HEK293 (cell line): Measurements from ENCODE around the gene RIPK4.

Experiments used
- CTCF ChIA-PET: fragments of 350-600 bp; formaldehyde crosslinking; extraction: SDS; loops from one replicate; lab custom pipeline; 2021; ENCODE audit warnings: antibody characterized with exemption; lab: Yijun Ruan, JAX
- POLR2A ChIA-PET: fragments of 300-600 bp; formaldehyde crosslinking; extraction: SDS; loops from one replicate; lab custom pipeline; 2020; ENCODE audit warnings: antibody characterized with exemption, inconsistent platforms; lab: Yijun Ruan, JAX
- H3K27ac ChIP-seq: fragments of 200-500 bp; sonication (Bioruptor generic); 2 replicates; pipeline ENCODE4 v1.5.1; 2014; ENCODE audit warnings: low read depth, low read length, control low read depth, inconsistent platforms; ENCODE audit errors: extremely low read depth
- H3K36me3 ChIP-seq, 2 experiments: fragments of 200-500 bp in 1 of 2; sonication (Bioruptor generic) in 1 of 2; 1 replicate in 1 of 2; 2 replicates in 1 of 2; pipeline ENCODE4 v1.5.1; 2014 to 2017; ENCODE audit warnings: inconsistent platforms in 2 of 2, low read length in 2 of 2; ENCODE audit not compliant: control insufficient read depth in 2 of 2, insufficient read depth in 1 of 2
- H3K4me1 ChIP-seq: fragments of 200-500 bp; sonication (Bioruptor generic); 2 replicates; pipeline ENCODE4 v1.5.1; 2014; ENCODE audit warnings: mild to moderate bottlenecking, low read length, inconsistent platforms; ENCODE audit not compliant: control insufficient read depth, insufficient read depth
- H3K4me3 ChIP-seq: 2 replicates; pipeline ENCODE4 v1.5.1; 2011; ENCODE audit warnings: low read depth, mild to moderate bottlenecking, control low read depth, low read length, moderate library complexity
- H3K9me3 ChIP-seq: fragments of 200-500 bp; sonication (Bioruptor generic); 2 replicates; pipeline ENCODE4 v1.5.1; 2014; ENCODE audit warnings: low read depth, low read length, inconsistent platforms; ENCODE audit not compliant: control insufficient read depth, insufficient read depth
- FEZF1 ChIP-seq: fragments of 450-650 bp; formaldehyde crosslinking; IDR thresholded peaks from 2 replicates; pipeline ENCODE4 v1.5.1; 2016; ENCODE audit warnings: missing biosample characterization, missing genetic modification characterization
- GFI1B ChIP-seq: fragments of 450-650 bp; formaldehyde crosslinking; IDR thresholded peaks from 2 replicates; pipeline ENCODE4 v1.5.1; 2016; ENCODE audit warnings: missing biosample characterization, missing genetic modification characterization
- HIC1 ChIP-seq: fragments of 450-650 bp; formaldehyde crosslinking; IDR thresholded peaks from 2 replicates; pipeline ENCODE4 v1.5.1; 2016; ENCODE audit warnings: missing biosample characterization, missing genetic modification characterization
- MEIS1 ChIP-seq: sonication (generic); formaldehyde crosslinking; IDR thresholded peaks from 2 replicates; pipeline ENCODE4 v1.8.1; 2022; ENCODE audit warnings: missing genetic modification reagents, mild to moderate bottlenecking, borderline replicate concordance
- OSR2 ChIP-seq: fragments of 450-650 bp; formaldehyde crosslinking; IDR thresholded peaks from 2 replicates; pipeline ENCODE4 v1.5.1; 2016; ENCODE audit warnings: missing biosample characterization, missing genetic modification characterization
- REST ChIP-seq: fragments of 450-650 bp; formaldehyde crosslinking; IDR thresholded peaks from 2 replicates; pipeline ENCODE4 v1.5.1; 2016; ENCODE audit warnings: missing biosample characterization, missing genetic modification characterization
- TRIM28 ChIP-seq: IDR thresholded peaks from 2 replicates; pipeline ENCODE4 v1.6.1; 2011; ENCODE audit warnings: low read length, control low read depth, borderline replicate concordance
- ZBTB44 ChIP-seq: fragments of 450-650 bp; IDR thresholded peaks from 2 replicates; pipeline ENCODE4 v1.5.1; 2018; ENCODE audit warnings: missing biosample characterization, mild to moderate bottlenecking, missing genetic modification characterization
- ZIC2 ChIP-seq: fragments of 450-650 bp; formaldehyde crosslinking; IDR thresholded peaks from 2 replicates; pipeline ENCODE4 v1.5.1; 2016; ENCODE audit warnings: missing biosample characterization, missing genetic modification characterization
- ZNF10 ChIP-seq: fragments of 450-650 bp; formaldehyde crosslinking; IDR thresholded peaks from 2 replicates; pipeline ENCODE4 v1.5.1; 2017; ENCODE audit warnings: missing biosample characterization, missing genetic modification characterization
- ZNF114 ChIP-seq: fragments of 450-650 bp; formaldehyde crosslinking; IDR thresholded peaks from 2 replicates; pipeline ENCODE4 v1.5.0; 2017; ENCODE audit warnings: missing biosample characterization, missing genetic modification characterization
- ZNF133 ChIP-seq: fragments of 450-650 bp; formaldehyde crosslinking; IDR thresholded peaks from 2 replicates; pipeline ENCODE4 v1.5.1; 2016; ENCODE audit warnings: missing biosample characterization, missing genetic modification characterization
- ZNF184 ChIP-seq: fragments of 450-650 bp; IDR thresholded peaks from 2 replicates; pipeline ENCODE4 v1.5.1; 2018; ENCODE audit warnings: missing biosample characterization, mild to moderate bottlenecking, missing genetic modification characterization
- ZNF211 ChIP-seq: fragments of 450-650 bp; formaldehyde crosslinking; IDR thresholded peaks from 2 replicates; pipeline ENCODE4 v1.5.1; 2016; ENCODE audit warnings: low read depth, missing biosample characterization, missing genetic modification characterization
- ZNF223 ChIP-seq: fragments of 450-650 bp; formaldehyde crosslinking; IDR thresholded peaks from 2 replicates; pipeline ENCODE4 v1.5.1; 2016; ENCODE audit warnings: missing biosample characterization, missing genetic modification characterization
- ZNF324 ChIP-seq: fragments of 450-650 bp; formaldehyde crosslinking; IDR thresholded peaks from 2 replicates; pipeline ENCODE4 v1.5.1; 2016; ENCODE audit warnings: missing biosample characterization, missing genetic modification characterization
- ZNF341 ChIP-seq: fragments of 450-650 bp; formaldehyde crosslinking; IDR thresholded peaks from 2 replicates; pipeline ENCODE4; 2016; ENCODE audit warnings: low read depth, missing biosample characterization, missing genetic modification characterization
- ZNF433 ChIP-seq: fragments of 450-650 bp; formaldehyde crosslinking; IDR thresholded peaks from 2 replicates; pipeline ENCODE4 v1.5.1; 2016; ENCODE audit warnings: missing biosample characterization, missing genetic modification characterization, low read depth
- ZNF48 ChIP-seq: fragments of 450-650 bp; formaldehyde crosslinking; IDR thresholded peaks from 2 replicates; pipeline ENCODE4 v1.5.1; 2016; ENCODE audit warnings: missing biosample characterization, missing genetic modification characterization
- ZNF654 ChIP-seq: fragments of 450-650 bp; formaldehyde crosslinking; IDR thresholded peaks from 2 replicates; pipeline ENCODE4 v1.5.1; 2016; ENCODE audit warnings: low read depth, missing biosample characterization, missing genetic modification characterization
- ZNF670 ChIP-seq: fragments of 450-650 bp; formaldehyde crosslinking; IDR thresholded peaks from 2 replicates; pipeline ENCODE4 v1.5.1; 2016; ENCODE audit warnings: missing biosample characterization, missing genetic modification characterization, low read depth
- ZSCAN30 ChIP-seq: fragments of 450-650 bp; IDR thresholded peaks from 2 replicates; pipeline ENCODE4 v1.5.1; 2018; ENCODE audit warnings: missing biosample characterization, mild to moderate bottlenecking, missing genetic modification characterization, moderate library complexity
- ZXDB ChIP-seq: fragments of 450-650 bp; formaldehyde crosslinking; IDR thresholded peaks from 2 replicates; pipeline ENCODE4 v1.5.1; 2016; ENCODE audit warnings: missing biosample characterization, missing genetic modification characterization

Gene RIPK4

GRCh38 chr21:41780337-41781049 is 13.6 kb upstream of the RIPK4 start (continued):
- TF ChIP-seq ZBTB44 (tag by site-specific recombination) (no peak), ZNF48 (tag by site-specific recombination) (no peak), ZNF654 (tag by site-specific recombination) (no peak), HIC1 (tag by site-specific recombination) (no peak), ZSCAN30 (tag by site-specific recombination) (no peak)

GRCh38 chr21:41779659-41780058 is 12.8 kb upstream of the RIPK4 start:
- POLR2A ChIA-PET: no interaction called here
- CTCF ChIA-PET: interaction anchor here (1.5 to 6.7 kb wide), 2 partner anchors 38 to 166 kb away, joined by 4 to 164 read pairs; no protein-coding TSS in a partner anchor
- H3K4me3 ChIP-seq: no peak overlapping the region

GRCh38 chr21:41778930-41779600 is 12.2 kb upstream of the RIPK4 start:
- POLR2A ChIA-PET: interaction anchor here (1.1 to 1.6 kb wide), 3 partner anchors 11 to 166 kb away, joined by 5 to 8 read pairs (median 8); no protein-coding TSS in a partner anchor
- TF ChIP-seq ZSCAN30 (tag by site-specific recombination) (no peak), ZNF433 (tag by site-specific recombination) (no peak), GFI1B (tag by site-specific recombination) (no peak), ZNF324 (no peak), ZNF114 (tag by site-specific recombination) (no peak), ZNF670 (tag by site-specific recombination) (no peak), ZNF341 (tag by site-specific recombination) (peak; percentile 27; the same call in 1 of the 2 replicates), MEIS1 (CRISPR knock-in tag) (no peak), REST (tag by site-specific recombination) (peak; percentile 55; the same call in 1 of the 2 replicates), ZNF211 (tag by site-specific recombination) (no peak), ZNF133 (tag by site-specific recombination) (no peak), ZNF10 (tag by site-specific recombination) (no peak)
- TF ChIP-seq, all 188 proteins: peak for 2

More at GRCh38 chr21:41779659-41780058, 12.8 kb upstream of the RIPK4 start:
- TF ChIP-seq ZNF184 (tag by site-specific recombination) (no peak), FEZF1 (tag by site-specific recombination) (peak; percentile 73), ZIC2 (peak; percentile 77), OSR2 (peak; percentile 84), TRIM28 (peak; percentile 66; the same call in 1 of the 2 replicates), ZNF10 (tag by site-specific recombination) (0 out of 2 replicates have a peak, but pooled peaks have one; percentile 15), ZNF223 (tag by site-specific recombination) (no peak), ZXDB (tag by site-specific recombination) (no peak)
- Histone ChIP-seq H3K36me3 (no peaks in the 10 kb centered on the region), H3K9me3 (no peaks in the 10 kb centered on the region), H3K4me1 (peaks cover 25% of the 10 kb centered on the region), H3K27ac (no peak overlapping the region)

More at GRCh38 chr21:41778930-41779600, 12.2 kb upstream of the RIPK4 start:
- Histone ChIP-seq H3K36me3 (no peaks in the 10 kb centered on the region), H3K4me1 (peaks cover 23% of the 10 kb centered on the region), H3K27ac (no peak overlapping the region), H3K9me3 (no peaks in the 10 kb centered on the region), H3K4me3 (no peak overlapping the region)
- CTCF ChIA-PET: interaction anchor here (0.6 to 6.7 kb wide), 15 partner anchors 10 to 1938 kb away, joined by 3 to 164 read pairs (median 4); no protein-coding TSS in a partner anchor
